ENCODE data around the gene PHF13. TPM values are rescaled to one million over a fixed set of nuclear protein-coding genes. Genes with fewer than 3 reads are reported as not detected.

Gene PHF13
- total and polyA plus RNA-seq, 11 donors, result 2.9 to 11.2 (median 7.8) TPM

- no peak for DNase-seq
- H3K4me3 ChIP-seq, result peak overlapping the region in 9 of 12 donors; percentile 66 to 97 (median 89)
- no peaks in the 10 kb centered on the region for H3K9me3 ChIP-seq
- 83 to 92% (median 89%) methylated on average over 14 of the region's 14 CpGs for WGBS, 4 donors
- intact Hi-C loops (cut with DNase I), result loop anchor here in 1 of 10 donors (2.0 kb wide), 2 partner anchors 24 to 46 kb away; partner anchors contain the start of genes NOL9, TAS1R1 and THAP3
- peak overlapping the region in 11 of 12 donors; percentile 79 to 97 (median 92) for H3K27ac ChIP-seq
- no peak for ATAC-seq
- no peaks in the 10 kb centered on the region for H3K27me3 ChIP-seq
- H3K36me3 ChIP-seq, result peaks cover 0 to 5% (median 0%) of the 10 kb centered on the region in 9 donors
- TF ChIP-seq POLR2A (IDR thresholded peaks at IDR 0.05) (no peak), CTCF (IDR thresholded peaks at IDR 0.05) (no peak)
- peaks cover 6 to 45% (median 29%) of the 10 kb centered on the region in 12 donors for H3K4me1 ChIP-seq
These were observed 34.7 kb upstream of the PHF13 start for GRCh38 chr1:6578624-6579373.

- ATAC-seq, result peak; percentile 95 to 98 (median 98)
- 4 to 14% (median 11%) methylated on average over 43 to 58 of the region's 58 CpGs for WGBS, 4 donors
- intact Hi-C loops (cut with DNase I), result loop anchor here in 1 of 10 donors (2.0 kb wide), 3 partner anchors 21 to 45 kb away; partner anchors contain the start of genes NOL9, TAS1R1 and THAP3
These were observed 34.0 kb upstream of the PHF13 start, which contains the start of gene ZBTB48 for GRCh38 chr1:6579374-6580118. TSS of gene ZBTB48 (plus strand) at chr1:6579994. CDS start at chr1:6580610, 616 bp downstream.

GRCh38 chr1:6580119-6580592, 33.4 kb upstream of the PHF13 start:
- peaks cover 6 to 58% (median 37%) of the 10 kb centered on the region in 12 donors for H3K4me1 ChIP-seq
- intact Hi-C loops (cut with DNase I), result loop anchor here in 1 of 10 donors (2.0 kb wide), 1 partner anchor 21 kb away; no protein-coding TSS in a partner anchor
- H3K27ac ChIP-seq, result peak overlapping the region; percentile 79 to 97 (median 91)
- 1% methylated on average over 21 to 30 of the region's 30 CpGs for WGBS, 4 donors
- TF ChIP-seq CTCF (IDR thresholded peaks at IDR 0.05) (no peak), POLR2A (IDR thresholded peaks at IDR 0.05) (no peak)
- H3K36me3 ChIP-seq, result peaks cover 0 to 5% (median 0%) of the 10 kb centered on the region in 9 donors
- ATAC-seq, result peak in 2 of 4 donors; percentile 0 to 4
- DNase-seq, result no peak
- no peaks in the 10 kb centered on the region for H3K9me3 ChIP-seq
- peak overlapping the region; percentile 65 to 97 (median 83) for H3K4me3 ChIP-seq
- H3K27me3 ChIP-seq, result no peaks in the 10 kb centered on the region

More at GRCh38 chr1:6579374-6580118, 34.0 kb upstream of the PHF13 start, which contains the start of gene ZBTB48:
- Histone ChIP-seq H3K4me3 (peak within 1 kb of the TSS; percentile 65 to 97 (median 83)), H3K36me3 (peaks cover 0 to 5% (median 0%) of the 10 kb centered on the region in 9 donors), H3K27me3 (no peaks in the 10 kb centered on the region), H3K27ac (peak within 1 kb of the TSS; percentile 79 to 97 (median 91)), H3K4me1 (peaks cover 6 to 52% (median 35%) of the 10 kb centered on the region in 12 donors), H3K9me3 (no peaks in the 10 kb centered on the region)
- peak; percentile 99 to 100 (median 100) for DNase-seq
- TF ChIP-seq POLR2A (IDR thresholded peaks at IDR 0.05) (peak; percentile 92 to 95), CTCF (IDR thresholded peaks at IDR 0.05) (no peak)

Measured in heart left ventricle (tissue), 16 donors.